LHCN-M2 (cell line): ENCODE results near the gene BCL10. TPM values are rescaled to one million over a fixed set of nuclear protein-coding genes. Genes with fewer than 3 reads are reported as not detected.
A peak's percentile ranks its signal among the peaks of the same experiment; 100 is the strongest.
"Not testable (repeated sequence)": the region's sequence is repeated elsewhere in the genome, so short reads cannot be mapped to it uniquely, and the experiment has no call there.

ENCODE experiments used
- DNase-seq: peaks from one replicate; pipeline ENCODE4 v3.0.0-alpha.2; 2012; ENCODE audit warnings: low read depth
- total RNA-seq: library from RNA; depleted of rRNA; stranded (reverse); fragments of >200 nt; gene quantifications from 2 replicates; pipeline ENCODE4 v1.2.3, GENCODE V29; 2014

BCL10 gene
- total RNA-seq, 1 experiment from 2014 or later = 29.0 TPM

DNA sequence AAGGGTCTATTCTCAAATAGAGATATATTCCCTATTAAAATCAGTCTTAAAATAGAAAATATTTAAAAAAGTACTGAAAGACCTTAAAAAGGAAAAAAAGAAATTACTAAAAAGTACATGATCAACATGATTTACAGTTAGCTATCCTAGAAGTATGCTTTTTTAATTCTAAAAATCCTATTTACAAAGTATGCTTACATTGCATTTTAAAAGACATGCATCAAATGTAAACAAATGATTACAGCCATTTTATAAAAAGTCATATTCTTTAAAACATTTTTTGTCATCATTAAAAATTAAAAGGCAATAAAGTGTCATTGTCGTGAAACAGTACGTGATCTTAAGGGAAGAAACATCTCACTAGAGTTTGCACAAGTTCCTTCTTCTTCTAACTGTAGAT, 9.1 kb downstream of the BCL10 start:
- DNase-seq = no peak

DNA sequence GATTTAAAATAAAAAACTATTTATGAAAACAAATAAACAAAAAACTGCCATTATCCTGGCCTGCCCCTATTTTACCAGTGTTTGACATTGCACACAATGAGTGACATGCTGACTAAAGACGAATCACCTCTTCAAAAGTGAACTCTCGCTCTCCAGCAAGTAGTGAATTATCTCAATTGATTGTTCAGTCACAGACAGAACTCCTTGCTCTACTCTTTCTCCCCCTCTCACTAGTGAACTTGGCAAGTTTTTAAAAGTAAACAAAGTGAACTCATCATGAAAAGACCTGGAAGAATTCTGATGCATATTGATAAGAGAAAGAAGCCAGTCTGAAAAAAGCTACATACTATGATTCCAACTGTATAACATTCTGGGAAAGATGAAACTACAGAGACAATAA, 12.3 kb downstream of the BCL10 start:
- DNase-seq = no peak

DNA sequence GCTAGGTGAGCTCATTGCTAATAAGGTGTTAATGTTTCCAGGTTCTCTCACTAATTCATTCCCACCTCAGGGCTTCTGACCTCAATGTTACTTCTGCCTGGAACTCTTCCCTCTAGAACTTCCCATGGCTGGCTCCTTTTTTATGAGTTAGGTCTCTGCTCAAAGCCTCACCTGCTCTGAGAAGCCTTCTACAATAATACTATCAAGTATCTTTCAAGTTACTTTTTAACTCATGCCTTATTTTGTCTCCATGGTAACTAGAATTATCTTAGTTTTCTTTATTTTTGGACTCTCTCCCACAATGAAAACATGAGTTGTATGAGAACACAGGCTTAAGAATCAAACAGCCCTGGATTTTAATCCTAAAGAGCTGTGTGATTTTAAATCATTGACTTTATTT, 13.4 kb downstream of the BCL10 start:
- DNase-seq = no peak

DNA sequence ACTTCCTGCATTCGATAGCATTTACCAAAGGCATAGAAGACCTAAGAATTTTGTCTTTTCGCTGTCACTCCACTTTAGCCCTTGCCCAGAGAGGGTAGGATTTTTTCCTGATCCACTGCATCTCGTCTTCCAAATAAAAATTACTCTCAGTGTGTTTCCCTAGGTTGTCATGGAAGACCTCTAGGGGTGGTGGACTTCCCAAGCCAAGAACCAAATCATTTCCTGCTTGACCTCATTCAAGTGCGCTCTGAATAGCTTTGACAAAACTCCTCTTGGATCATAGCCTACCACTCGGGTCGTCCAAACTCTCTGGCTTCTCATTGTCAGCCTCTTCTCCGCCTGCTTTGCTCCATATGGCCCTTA, 16.5 kb downstream of the BCL10 start:
- DNase-seq = peak; percentile 20

DNA sequence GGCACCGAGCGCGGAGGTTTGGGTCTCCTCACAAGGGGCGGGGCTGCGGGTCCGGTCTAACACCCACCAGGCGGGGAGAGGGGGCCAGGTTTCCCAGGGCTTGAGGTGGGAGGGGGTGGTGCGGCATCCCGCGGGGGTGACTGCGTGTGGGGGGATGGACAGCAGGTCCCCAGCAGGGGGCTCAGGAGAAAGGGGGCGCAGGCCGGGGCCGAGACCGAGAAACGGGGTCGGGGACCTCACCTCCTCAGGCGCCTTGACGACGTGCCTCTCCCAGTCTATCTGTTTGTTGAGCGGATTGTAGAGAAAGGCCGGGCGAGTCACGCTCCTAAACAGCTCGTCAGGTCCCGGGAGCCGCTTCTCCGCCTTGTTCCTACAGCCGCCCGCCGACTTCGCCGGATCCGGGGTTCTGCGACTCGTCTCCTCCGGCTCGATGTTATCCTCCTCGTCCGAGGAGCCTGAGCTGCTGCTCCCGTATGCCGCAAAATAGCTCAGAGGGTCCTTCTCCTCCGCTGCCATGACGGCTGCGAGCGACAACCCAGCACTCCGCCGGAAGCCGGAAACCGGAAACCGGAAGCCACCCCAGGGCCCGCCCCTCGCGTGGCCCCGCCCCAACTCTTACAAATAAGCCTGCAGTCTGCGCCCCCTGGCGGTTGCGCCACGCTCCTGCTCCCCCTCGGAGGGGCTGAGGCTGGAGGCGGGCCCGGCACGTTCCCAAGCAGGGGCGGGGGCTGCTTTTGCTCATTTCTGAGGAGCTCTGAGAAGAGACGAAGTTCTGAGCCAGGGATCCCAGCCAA, 17.1 kb downstream of the BCL10 start, which contains the start of gene C1orf52:
Gene C1orf52, minus strand, starts transcription at position 545 of the 794 bp plus-strand sequence. Its CDS starts 29 bp downstream, at position 516.
- peak; percentile 84 for DNase-seq

DNA sequence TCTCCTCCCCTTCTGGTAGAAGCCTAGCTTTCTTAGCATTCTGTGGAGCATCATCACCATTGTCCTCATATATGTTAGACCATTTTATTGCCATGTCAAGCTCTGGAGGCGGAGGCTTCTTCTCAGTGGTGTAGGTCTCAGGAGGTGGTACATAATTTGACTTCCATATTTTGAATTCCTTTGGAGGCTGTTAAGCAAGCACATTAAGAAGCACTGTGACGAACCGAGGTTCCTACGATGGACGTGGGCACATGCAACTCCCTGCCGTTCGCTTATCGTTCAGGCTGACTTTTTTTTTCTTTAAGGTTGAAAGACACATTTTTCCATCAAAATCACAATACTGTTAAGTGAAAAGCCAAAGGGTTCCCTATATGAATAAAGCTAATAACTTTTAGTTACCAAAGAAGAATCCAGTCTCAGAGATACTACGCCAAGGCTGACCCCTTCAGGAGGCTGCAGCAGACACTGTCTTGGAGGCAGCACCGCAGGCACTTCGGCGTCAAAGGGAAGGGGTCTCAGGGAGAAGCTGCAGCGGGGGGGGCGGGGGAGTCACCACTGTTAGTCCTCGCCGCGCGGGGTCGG, 17.8 kb downstream of the BCL10 start:
- peak; percentile 15 for DNase-seq

DNA sequence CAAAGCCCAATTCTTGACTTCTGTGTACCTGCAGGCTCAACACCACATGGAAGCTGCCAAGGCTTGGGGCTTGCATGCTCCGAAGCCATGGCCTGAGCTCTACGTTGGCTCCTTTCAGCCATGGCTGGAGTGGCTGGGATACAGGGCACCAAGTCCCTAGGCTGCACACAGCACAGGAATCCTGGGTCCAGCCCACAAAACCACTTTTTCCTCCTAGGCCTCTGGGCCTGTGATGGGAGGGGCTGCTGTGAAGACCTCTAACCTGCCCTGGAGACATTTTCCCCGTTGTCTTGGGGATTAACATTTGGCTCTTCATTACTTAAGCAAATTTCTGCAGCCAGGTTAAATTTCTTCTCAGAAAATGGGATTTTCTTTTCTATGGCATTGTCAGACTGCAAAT, 27.4 kb downstream of the BCL10 start:
- not testable (repeated sequence) for DNase-seq

DNA sequence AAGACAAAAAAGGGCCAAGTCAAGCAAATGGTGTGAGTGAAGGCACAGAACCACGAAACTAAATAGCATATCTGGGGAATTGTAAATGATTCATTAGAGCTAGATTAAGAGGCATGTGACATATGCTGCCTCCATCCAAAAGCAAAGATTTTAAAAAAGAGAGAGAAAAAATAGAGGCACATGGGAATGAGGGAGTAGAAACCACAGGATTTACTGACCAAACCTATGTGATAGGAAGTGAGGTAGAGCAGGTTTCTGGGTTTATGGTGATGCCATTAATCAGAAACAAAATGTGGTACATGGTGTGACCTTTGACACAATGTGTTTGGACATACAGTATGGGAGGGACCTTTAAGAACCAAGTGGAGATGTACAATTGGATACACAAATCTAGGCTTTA, 30.5 kb downstream of the BCL10 start:
- DNase-seq = no peak

DNA sequence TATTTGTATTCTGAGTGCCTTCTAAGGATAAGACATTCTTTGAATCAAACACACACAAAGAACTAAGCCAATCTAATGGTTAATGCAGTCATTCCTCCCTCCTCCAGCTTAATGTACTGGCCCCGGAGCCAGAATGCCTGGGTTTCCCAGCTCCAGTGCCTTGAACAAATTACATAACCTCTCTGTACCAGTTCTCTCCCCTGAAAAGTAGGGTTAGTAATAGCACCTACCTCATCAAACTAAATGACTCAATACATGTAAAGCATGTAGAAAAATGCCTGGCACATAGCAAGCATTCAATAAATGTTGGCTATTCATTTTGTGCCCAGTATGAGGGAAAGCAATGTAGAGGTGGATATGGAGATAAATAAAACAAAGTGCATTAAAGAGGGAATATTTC, 31.0 kb downstream of the BCL10 start:
- no peak for DNase-seq

DNA sequence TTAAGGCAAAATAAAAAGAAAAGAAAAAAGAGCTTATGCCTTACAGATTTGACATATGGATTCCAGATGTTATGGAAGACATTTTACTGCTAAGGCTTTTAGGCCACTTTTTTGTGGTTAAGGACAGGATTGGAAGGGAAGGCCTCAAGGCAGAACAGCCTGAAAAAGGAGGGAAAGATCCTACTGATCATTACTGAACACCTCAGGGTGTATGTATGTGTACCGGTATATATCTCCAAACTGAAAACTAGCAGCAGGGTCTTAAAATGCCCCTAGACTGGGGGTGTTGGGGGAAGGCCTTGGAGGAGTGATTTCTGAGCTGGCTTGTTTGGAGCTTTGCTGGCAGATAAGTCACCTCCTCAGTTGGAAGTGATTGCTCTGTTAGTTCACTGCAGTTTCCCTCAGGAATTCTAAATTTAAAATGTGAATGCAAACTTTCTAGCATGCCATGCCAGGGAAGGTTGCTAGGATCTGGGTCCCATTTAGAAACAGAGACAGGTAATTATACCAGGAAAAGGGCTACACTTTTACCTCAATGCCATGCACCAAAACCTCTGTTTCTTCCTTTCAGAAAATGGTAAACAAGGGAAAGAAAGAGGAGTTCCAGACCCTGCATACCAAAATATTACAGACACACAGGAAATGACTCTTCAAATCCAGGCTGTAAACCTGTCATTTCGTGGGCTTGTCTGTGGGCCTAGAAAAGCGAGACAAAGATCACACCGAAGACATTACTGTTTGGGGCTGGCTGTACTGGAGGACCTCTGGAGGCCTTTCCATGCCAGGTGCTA, 32.0 kb downstream of the BCL10 start:
- DNase-seq = peak; percentile 46

DNA sequence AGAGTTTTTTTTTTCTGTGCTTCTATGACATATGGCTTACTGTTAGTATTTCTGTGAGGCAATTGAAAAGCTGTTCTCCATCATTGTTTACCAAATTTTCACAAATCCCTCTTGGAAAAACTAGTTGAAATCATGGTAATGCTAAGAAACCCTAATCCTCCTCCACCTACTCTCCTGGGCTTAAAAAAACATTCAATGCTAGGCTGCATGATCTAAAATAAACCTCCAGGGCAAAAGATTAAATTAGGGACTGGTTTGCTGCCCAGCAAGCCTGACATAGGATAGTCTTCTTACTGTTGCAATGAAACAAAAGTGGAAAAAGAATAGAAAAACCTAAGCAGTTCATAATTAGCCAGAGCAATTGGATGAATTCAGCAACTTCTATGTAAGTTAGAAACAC, 33.1 kb downstream of the BCL10 start:
- no peak for DNase-seq

DNA sequence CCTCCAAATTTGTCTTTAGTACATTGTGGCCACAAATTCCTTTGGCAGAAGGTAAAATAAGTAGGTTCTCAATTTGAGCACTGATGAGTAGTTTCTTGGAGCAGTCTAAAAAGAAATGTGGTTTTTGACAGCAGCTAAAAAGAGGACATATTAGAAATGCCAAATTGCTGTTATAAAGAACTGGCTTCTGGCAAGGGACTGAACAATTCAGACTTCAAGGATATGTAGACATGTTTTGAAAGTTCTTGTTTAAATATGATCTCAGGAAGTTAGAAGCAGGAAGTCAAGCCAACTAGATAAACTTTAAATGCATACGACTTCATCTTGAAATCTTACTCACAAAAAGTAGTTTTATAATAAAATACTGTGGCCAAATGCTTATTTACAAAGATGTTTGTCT, 35.8 kb downstream of the BCL10 start:
- DNase-seq = no peak

DNA sequence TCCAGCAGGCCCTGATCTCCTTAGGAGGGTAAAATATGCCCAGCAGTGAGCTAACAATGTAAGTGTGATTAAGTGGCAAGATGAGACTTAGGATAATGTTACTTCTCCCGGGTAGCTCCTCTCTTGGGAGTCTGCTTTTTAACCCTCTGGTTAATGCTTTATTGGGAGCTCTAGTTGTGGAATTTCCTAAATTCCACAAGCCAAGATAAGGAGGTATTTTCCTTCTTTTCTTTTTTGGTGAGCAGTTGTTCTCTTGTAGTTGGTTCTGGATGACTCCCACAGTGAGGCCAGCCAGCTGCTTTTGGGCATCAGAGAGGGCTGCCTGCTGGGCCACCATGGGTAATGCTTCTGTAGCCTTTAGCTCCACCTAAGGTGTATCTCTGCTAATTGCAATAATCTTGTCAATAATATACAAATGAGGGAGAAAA, 36.2 kb downstream of the BCL10 start:
- DNase-seq = peak; percentile 84

DNA sequence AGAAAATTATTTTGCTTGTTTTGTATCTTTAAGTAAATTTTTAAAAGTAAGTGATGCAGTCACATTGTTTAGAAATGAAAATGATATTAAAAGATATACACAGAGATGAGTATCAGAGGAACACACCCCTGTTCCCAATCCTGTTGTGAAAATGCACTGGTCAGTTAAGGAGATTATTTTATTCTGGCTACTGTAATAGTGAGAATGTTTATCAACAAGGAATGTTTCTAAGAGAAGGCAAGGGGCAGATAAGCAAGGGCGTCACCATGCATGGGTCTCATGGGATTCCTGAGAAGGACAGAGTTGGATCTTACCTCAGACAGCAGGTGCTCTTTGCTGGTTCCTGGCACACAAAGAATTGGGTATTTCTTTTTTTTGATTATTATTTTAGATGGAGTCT, 38.8 kb downstream of the BCL10 start:
- DNase-seq = no peak

DNA sequence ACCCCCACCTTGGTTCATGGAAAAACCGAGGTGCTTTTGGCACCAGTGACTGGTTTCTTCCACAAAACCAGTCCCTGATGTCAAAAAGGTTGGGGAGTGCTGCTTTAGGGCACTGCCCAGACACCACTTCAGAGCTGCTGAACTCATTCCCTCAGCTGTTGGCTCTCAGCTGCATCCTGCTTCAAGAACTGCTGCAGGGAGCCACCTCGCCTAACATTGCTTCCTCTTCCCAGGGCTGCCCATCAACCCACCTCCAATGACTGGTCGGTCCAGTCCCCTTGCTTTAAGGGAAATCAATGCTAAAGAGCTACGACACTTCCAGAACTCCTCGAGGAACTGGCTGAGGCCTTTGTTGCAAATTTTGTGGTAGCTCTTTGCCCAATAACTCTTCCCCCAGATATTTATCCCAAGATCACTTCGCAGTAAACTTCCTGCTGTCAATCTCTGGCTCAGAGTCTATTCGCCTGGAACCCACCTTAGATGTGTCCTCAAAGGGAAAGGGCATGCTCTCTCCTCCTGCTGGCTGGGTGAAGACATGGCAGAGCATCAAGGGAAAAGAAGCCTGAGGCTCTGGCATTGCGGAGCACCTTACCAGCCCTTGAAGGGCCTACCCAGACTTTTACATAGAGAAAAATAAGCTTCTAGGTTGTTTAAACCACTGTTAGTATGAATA, 46.0 kb downstream of the BCL10 start:
- no peak for DNase-seq

DNA sequence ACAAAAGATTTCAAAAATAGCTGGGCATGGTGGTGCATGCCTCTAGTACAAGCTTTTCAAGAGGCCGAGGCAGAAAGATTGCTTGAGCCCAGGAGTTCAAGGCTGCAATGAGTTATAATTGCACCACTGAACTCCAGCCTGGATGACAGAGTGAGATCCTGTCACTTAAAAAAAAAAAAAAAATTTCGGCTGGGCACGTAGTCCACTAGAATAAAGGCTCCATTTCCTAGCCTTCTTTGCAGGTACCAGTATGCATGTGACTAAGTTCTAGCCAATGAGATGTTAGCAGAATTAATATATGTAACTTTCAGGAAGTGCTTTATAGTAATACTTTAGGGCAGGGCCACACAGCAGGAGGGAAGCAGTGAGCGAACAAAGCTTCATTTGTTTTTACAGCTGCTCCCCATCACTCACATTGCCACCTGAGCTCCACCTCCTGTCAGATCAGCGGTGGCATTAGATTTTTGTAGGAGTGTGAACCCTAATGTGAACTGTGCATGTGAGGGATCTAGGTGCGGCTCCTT, 46.8 kb downstream of the BCL10 start:
- peak; percentile 21 for DNase-seq

DNA sequence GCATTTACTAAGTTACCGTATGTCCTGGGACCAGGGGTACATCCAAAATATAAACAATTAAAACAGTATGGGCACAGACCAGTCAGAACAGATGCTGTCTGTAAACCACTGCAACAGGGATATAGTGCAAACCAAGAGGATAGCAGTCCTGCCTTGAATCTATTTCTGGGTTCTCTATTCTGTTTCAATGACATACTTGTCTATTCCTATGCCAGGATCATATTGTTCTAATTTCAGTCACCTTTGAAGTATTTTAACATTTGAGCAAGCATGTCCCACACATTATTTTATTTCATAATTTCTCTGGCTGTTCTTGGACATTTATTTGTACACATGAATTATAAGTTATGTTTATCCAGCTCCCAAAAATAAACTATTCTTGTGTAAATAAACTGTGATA, 47.5 kb downstream of the BCL10 start:
- no peak for DNase-seq

DNA sequence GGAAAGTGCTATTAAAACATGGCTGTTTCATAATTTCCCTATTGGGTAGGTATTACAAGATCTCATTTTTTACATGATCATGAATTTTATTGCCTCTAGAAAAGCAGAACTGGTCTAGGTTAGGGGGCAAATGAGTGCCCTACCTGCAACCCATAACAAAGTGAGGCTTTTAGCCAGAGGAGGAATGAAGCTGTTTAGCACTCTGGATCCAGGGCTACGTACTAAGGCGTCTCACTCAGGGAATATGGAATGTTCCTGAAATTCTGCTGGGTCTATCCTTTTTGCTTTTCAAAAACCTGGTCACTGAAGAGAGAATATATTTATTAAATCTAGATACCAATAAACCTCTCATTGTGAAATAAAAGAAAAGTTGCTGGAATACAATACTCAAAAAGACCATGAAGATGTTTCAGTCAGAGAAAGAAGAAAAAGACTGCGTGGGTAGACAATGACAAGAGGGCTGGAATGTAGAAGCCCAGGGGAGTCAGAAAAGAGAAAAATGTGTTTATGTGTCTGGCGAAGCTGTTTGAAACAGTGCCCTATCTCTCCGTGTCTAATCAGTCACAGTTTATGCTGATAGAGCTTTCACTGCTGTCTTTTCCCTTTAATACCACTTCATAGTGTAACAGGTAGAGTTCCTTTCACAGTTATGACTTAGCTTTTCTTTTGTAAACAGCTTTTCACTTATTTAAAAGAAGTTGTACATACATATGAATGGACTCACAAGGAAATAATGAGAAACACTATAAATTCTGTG, 50.6 kb downstream of the BCL10 start:
- DNase-seq = no peak

DNA sequence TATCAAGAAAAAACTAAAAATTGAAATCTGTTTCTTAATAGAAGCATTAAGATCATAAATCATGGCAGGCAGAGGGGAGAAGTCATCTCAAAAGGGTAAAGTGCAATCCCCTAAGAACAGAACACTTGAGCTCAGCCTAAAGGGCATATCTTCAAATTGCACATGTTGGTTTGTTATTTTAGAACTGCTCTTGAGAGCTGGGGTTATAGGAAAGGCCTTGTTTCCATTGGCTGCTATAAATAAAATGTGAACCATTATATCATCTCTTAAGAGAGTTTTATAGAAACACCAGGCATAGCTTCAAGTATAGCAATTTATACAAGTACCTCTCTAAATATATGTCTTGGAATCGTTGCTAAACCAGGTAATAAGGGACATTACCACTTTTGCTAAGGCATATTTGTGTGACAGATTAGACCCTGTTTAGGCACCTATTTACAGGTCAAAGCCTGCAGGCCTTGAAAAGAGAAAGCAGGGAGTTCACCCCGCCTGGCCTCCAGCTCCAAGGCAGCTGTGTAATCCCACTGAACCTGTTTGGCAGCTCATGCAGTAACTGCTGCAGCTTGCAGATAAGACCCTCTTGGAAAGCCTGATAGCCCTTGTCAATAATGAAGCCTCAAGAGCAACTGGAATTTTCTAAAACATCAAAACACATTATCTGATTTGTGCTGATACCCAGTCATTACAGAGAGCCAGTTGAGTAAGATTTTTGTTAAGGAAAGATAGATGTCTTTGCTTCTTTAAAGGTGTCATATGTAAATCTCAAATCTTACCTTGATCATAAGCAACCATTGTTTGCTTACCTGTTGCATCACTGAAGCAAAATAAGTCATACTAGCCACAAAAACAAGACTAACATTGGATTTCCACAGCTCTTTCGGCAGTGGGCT, 51.5 kb downstream of the BCL10 start:
- no peak for DNase-seq

DNA sequence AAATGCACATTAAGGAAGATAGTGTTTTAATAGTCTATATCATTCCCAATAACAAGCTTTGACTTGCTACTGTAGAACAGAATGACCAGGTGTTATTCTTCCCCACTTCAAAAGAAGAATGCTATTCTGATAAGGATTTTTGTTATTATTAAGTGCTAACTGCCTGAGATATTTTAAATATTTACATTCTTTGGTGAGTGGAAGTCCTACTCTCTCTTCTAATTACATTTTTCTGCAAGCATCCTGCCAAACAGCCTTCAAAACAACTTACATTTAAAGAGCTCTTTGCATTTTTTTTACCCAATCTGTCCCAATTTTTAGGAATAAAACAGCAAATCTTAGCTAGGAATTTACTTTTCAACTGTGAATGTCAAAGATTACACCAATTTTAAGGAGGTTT, 52.1 kb downstream of the BCL10 start:
- DNase-seq = no peak
